Activated naive CD4-positive, alpha-beta T cell treated with anti-CD3 and anti-CD28 coated beads for 36 hours (primary cell): ENCODE results near the gene EIF3K. TPM values are rescaled to one million over a fixed set of nuclear protein-coding genes. Genes with fewer than 3 reads are reported as not detected.
A peak's percentile ranks its signal among the peaks of the same experiment; 100 is the strongest.

ENCODE experiments used
- CTCF ChIA-PET: fragments of 350-600 bp; sonication (Branson Sonifier 250); formaldehyde crosslinking; loops from one replicate; lab custom pipeline; 2021; ENCODE audit warnings: antibody characterized with exemption; lab: Charles Lee
- DNase-seq: peaks from one replicate; pipeline ENCODE4 v3.0.0-alpha.2; 2020
- H3K27ac Mint-ChIP-seq: one replicate; pipeline ENCODE4 v1.8.0; 2021; ENCODE audit warnings: mild to moderate bottlenecking, mixed read lengths
- H3K27me3 Mint-ChIP-seq: one replicate; pipeline ENCODE4 v1.8.0; 2021; ENCODE audit warnings: low read depth, mixed read lengths
- H3K36me3 Mint-ChIP-seq: one replicate; pipeline ENCODE4 v1.8.0; 2021; ENCODE audit warnings: low read depth, mixed read lengths
- H3K4me1 Mint-ChIP-seq: one replicate; pipeline ENCODE4 v1.8.0; 2021; ENCODE audit warnings: low read depth, mixed read lengths
- H3K4me3 Mint-ChIP-seq: one replicate; pipeline ENCODE4 v1.8.0; 2021; ENCODE audit warnings: mild to moderate bottlenecking, moderate library complexity, mixed read lengths
- H3K9me3 Mint-ChIP-seq: one replicate; pipeline ENCODE4 v1.8.0; 2021; ENCODE audit warnings: mixed read lengths
- intact Hi-C: fragments of 100-400 bp; cut with micrococcal nuclease; formaldehyde crosslinking; loops from one replicate; pipeline ENCODE4 v1.15.1; 2023
- total RNA-seq, 2 experiments: library from RNA; stranded (reverse); gene quantifications; one replicate each; pipeline ENCODE4 v1.2.3, GENCODE V29; 2021

EIF3K gene
- total RNA-seq, 2 experiments from 2014 or later = 299 to 324 TPM

DNA sequence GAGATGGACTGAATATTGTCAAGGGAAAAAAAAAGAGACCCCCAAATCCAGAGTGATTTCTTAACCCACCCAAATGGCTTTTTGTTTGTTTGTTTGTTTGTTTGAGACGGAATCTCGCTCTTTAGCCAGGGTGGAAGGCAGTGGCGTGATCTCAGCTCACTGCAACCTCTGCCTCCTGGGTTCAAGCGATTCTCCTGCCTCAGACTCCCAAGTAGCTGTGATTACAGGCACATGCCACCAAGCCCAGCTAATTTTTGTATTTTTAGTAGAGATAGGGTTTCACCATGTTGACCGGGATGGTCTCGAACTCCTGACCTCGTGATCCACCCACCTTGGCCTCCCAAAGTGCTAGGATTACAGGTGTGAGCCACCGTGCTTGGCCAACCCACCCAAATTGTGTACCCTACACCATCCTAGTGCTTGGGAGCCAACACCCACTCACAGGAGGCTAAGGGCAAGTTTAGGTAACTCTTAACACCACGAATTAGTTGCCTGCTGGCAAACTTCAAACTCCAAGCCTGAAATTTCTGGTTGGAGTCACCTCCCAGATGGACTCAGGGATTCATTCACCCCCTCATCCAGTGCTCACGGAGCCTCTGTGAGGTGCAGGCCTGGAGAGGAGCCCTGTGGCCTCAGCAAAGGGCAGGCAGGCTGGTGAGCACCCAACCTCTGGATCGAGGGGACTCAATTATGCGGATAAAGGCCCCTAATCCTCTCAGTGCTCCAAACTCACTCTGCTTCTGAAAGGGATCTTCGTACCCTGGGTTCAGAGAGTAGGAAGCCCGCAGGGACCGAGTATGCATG is 66.1 kb downstream of the EIF3K start:
- H3K27ac Mint-ChIP-seq = no peak overlapping the region
- intact Hi-C loops = no loop called here
- no peak for DNase-seq
- CTCF ChIA-PET = no interaction called here
- no peak overlapping the region for H3K4me3 Mint-ChIP-seq
- H3K36me3 Mint-ChIP-seq = peaks cover 10% of the 10 kb centered on the region
- peaks cover 51% of the 10 kb centered on the region for H3K4me1 Mint-ChIP-seq
- peaks cover 2% of the 10 kb centered on the region for H3K9me3 Mint-ChIP-seq
- no peaks in the 10 kb centered on the region for H3K27me3 Mint-ChIP-seq

DNA sequence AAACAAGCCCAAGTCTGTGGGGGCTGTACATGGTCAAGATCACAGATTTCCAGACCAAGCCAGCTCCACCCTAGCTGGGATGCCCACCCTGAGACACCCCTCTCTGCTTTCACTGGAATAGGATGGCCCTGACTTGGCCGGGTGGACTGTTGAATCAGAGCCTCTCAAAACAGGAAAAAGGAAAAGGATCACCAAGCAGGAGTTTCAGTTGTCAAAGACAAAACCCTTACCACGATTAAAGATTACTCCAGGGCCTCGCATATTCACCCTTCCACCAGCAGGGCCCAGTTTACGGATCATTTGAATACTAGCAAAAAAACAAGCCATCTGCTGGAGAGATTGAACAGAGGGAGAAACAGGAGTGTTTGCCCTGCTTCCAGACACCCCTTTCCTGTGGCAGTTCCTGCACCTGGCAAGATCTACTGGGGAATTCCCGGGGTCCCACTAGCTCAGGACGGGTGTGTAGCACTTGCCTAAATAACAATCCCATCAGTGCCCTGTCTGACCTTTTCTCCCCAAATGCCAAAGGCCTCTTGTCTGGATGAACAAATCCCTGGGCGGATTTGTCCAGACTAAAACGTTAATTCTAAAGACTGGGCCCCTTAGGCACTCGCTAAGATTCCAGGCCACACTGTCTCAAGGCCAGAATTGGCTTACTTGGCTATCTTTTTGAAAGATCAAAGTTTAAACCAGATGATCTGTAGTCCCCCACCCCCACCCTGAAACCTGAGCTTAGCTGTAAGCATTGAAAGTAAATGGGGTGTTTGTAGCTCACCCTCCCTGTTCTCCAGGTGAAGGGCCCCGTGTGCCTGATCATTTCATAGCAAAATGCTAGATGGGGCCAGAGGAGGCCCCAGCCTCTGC is 66.9 kb downstream of the EIF3K start:
- H3K9me3 Mint-ChIP-seq = peaks cover 2% of the 10 kb centered on the region
- intact Hi-C loops = loop anchor here (1.0 kb wide), 2 partner anchors 31 to 49 kb away; no protein-coding TSS in a partner anchor

DNA sequence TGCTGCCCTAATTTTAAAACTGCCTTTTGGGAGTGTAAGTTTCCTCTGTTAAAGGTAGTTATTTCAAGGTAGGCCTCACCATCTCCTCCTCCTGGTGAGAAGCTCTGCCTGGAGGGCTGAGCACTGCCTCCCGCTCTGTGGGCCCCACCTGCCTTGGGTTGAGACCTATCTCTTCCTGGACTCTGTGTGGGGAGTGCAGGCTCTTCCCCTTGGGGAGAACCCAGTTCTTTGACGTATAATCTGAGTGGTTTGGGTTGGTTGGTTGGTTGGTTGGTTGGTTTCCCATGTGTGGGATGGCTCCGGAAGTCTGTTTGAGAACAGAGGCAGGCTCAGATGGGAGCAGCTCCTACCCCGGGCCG is 67.5 kb downstream of the EIF3K start:
- Mint-ChIP-seq H3K9me3 (peaks cover 2% of the 10 kb centered on the region), H3K36me3 (peaks cover 8% of the 10 kb centered on the region), H3K27ac (peak overlapping the region; percentile 28), H3K4me3 (peak overlapping the region; percentile 0), H3K4me1 (peaks cover 40% of the 10 kb centered on the region), H3K27me3 (no peaks in the 10 kb centered on the region)
- CTCF ChIA-PET = interaction anchor here (0.6 to 0.9 kb wide), 2 partner anchors 41 to 504 kb away, joined by 4 to 5 read pairs; no protein-coding TSS in a partner anchor
- DNase-seq = peak; percentile 66
- intact Hi-C loops = loop anchor here (1.0 kb wide), 2 partner anchors 31 to 49 kb away; no protein-coding TSS in a partner anchor

More for the DNA sequence above, 66.9 kb downstream of the EIF3K start:
- CTCF ChIA-PET = interaction anchor here (0.6 to 0.9 kb wide), 3 partner anchors 41 to 503 kb away, joined by 3 to 5 read pairs (median 4); no protein-coding TSS in a partner anchor
- peak; percentile 23 for DNase-seq
- H3K27ac Mint-ChIP-seq = peak overlapping the region; percentile 31
- no peak overlapping the region for H3K4me3 Mint-ChIP-seq
- peaks cover 45% of the 10 kb centered on the region for H3K4me1 Mint-ChIP-seq
- no peaks in the 10 kb centered on the region for H3K27me3 Mint-ChIP-seq
- H3K36me3 Mint-ChIP-seq = peaks cover 10% of the 10 kb centered on the region

Other genes starting within 250 kb of the EIF3K start
- gene PSMD8, start 244.6 kb upstream of the EIF3K start, total RNA-seq = 100 to 1,000 TPM; 194 to 204 TPM
- gene GGN, start 231.2 kb upstream of the EIF3K start, total RNA-seq = under 1 TPM; 0.26 to 0.40 TPM
- gene SPRED3, start 230.5 kb upstream of the EIF3K start, total RNA-seq = 1 to 10 TPM; 1.6 to 1.7 TPM
- 10 to 100 TPM; 21.5 to 27.0 TPM for gene FAM98C, start 216.1 kb upstream of the EIF3K start, total RNA-seq
- under 1 TPM; 0.30 to 0.41 TPM for gene RASGRP4, start 193.0 kb upstream of the EIF3K start, total RNA-seq
- gene RYR1, start 185.5 kb upstream of the EIF3K start, total RNA-seq = 1 to 10 TPM in 1 of 2 experiments, under 1 TPM in 1; 0.96 to 1.6 TPM
- 100 to 1,000 TPM; 135 to 148 TPM for gene MAP4K1, start 1.2 kb upstream of the EIF3K start, total RNA-seq
- 100 to 1,000 TPM; 117 to 119 TPM for gene ACTN4, start 28.5 kb downstream of the EIF3K start, total RNA-seq
- 1 to 10 TPM; 1.9 to 2.2 TPM for gene CAPN12, start 125.3 kb downstream of the EIF3K start, total RNA-seq
- gene LGALS7, start 154.3 kb downstream of the EIF3K start, total RNA-seq = not detected
- gene LGALS7B, start 170.0 kb downstream of the EIF3K start, total RNA-seq = not detected
- gene LGALS4, start 193.8 kb downstream of the EIF3K start, total RNA-seq = not detected
- gene ECH1, start 212.6 kb downstream of the EIF3K start, total RNA-seq = 100 to 1,000 TPM; 137 to 145 TPM
- gene HNRNPL, start 230.8 kb downstream of the EIF3K start, total RNA-seq = 100 to 1,000 TPM; 777 to 829 TPM